ENCODE measurements around the gene ZNF213. TPM values are rescaled to one million over a fixed set of nuclear protein-coding genes. Genes with fewer than 3 reads are reported as not detected.

Gene ZNF213
- polyA plus RNA-seq, 3 donors: 5.1 to 6.6 (median 5.2) TPM

DNA sequence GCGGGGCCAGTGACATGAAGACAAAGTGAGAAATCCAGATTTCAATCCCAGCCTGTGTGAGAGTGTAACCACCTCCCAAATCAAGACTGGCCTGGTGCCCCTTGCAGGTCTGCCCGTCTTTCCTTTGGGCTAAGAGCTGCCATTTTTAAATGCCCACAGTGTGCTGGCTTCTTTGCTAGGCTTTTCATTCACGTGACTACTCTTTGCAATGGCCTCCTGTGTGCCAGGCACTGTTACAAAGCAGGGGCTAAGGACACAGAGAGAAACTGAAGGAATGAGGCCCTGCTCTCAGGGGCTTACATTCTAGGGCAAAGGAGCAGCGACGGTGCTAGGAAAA is 35.5 kb upstream of the ZNF213 start:
- H3K27ac ChIP-seq (ENCODE audit: low read depth, low read length): no peak overlapping the region
- 59 to 82% (median 71%) methylated on average over 5 of the region's 5 CpGs for WGBS, 3 donors

DNA sequence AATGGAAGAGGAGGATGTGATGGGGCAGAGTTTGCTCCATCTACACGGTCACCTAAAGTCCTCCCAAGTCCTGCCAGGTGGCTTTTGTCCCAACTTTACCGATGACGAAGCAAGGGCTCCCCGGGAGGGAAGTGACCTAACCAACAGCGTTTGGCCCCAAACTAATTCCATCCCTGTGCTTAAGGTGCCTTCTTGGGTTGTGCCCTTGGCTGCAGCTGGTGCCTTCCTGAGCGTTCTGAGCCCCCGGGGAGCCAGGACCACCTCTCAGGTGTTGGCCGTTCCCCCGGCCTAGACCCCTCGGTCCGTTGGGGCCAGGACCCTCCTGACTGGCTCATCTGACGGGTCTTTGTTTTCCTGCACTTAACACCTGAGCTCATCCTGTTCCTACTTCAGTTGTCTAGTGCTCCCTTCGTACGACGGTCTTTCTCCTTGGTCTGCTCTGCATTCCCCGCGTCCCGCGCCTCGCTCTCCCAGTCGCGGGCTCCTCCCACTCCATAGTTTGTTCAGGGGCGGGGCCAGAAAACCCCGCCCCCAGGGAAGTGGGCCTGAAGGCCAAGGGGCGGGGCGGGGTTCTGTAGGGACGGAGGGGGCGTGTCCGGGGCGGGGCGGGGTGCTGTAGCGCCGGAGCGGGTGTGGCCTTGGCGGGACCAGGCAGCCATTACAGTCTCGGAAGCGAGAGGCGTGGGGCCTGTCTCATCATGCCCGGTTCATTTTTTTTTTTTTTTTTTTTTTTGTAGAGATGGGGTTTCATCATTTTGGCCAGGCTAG is 34.9 kb upstream of the ZNF213 start:
- H3K27ac ChIP-seq (ENCODE audit: low read depth, low read length): no peak overlapping the region
- 2 to 7% (median 5%) methylated on average over 39 of the region's 39 CpGs for WGBS, 3 donors

DNA sequence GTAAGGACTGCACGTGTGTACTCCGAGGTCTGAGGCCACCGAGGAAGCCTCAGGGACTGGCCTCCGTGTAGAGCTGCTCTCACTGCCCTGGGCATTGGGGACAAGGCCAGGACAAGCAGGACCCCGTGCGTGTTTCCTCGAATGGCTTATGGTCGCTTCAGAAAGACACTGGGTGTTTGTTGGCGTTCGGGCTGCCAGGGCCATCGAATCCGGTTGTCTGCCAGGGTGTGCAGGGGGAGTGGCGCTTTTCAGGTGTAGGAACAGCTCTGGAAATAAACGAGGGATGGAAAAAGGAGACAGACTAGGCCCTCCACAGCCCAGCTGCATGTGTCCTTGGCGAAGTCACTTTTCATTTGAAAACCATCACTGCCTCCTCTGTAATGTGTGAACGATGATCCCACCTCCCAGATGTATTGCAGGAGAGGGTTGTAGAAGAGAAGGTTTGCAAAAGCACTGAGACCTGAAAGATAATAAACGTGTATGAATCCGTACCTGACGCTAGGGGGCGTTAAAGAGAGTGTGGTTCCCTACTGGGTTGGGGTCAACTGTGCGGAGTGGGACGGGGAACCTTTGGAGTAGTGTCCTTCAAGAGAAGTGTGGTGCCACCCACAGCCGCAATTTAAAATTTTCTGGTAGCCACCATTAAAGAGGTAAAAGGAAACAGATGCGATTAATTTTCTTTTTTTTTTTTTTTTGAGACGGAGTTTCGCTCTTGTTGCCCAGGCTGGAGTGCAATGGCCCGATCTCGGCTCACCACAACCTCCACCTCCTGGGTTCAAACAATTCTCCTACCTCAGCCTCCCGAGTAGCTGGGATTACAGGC is 33.6 kb upstream of the ZNF213 start:
- H3K27ac ChIP-seq (ENCODE audit: low read depth, low read length): no peak overlapping the region
- WGBS, 3 donors: 51 to 56% (median 52%) methylated on average over 28 to 29 of the region's 29 CpGs

DNA sequence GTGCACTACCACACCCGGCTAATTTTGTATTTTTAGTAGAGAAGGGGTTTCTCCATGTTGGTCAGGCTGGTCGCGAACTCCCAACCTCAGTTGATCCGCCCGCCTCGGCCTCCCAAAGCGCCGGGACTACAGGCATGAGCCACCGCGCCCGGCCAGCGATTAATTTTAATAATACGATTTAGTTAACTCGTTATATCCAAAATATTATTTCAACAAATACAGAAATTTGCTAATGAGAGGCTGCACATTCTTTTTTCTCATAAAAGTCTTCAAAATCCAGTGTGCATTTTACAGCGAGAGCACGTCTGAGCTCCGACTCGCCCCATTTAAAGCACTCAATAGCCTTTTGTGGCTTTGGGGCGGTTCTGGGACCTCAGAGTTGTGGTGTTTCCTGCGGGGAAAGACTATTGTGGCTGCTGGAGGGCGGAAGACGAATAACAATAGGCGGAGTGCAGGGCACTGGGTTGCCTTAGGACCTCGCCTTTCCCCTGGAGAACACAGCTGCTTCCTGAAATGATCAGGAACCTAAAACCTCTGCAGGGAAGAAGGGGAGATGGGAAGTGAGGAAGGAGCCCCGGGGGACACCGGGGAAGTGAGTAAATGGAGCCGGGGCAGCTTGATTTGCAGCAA is 32.9 kb upstream of the ZNF213 start:
- 27 to 50% (median 35%) methylated on average over 27 of the region's 27 CpGs for WGBS, 3 donors
- H3K27ac ChIP-seq (ENCODE audit: low read depth, low read length): no peak overlapping the region

DNA sequence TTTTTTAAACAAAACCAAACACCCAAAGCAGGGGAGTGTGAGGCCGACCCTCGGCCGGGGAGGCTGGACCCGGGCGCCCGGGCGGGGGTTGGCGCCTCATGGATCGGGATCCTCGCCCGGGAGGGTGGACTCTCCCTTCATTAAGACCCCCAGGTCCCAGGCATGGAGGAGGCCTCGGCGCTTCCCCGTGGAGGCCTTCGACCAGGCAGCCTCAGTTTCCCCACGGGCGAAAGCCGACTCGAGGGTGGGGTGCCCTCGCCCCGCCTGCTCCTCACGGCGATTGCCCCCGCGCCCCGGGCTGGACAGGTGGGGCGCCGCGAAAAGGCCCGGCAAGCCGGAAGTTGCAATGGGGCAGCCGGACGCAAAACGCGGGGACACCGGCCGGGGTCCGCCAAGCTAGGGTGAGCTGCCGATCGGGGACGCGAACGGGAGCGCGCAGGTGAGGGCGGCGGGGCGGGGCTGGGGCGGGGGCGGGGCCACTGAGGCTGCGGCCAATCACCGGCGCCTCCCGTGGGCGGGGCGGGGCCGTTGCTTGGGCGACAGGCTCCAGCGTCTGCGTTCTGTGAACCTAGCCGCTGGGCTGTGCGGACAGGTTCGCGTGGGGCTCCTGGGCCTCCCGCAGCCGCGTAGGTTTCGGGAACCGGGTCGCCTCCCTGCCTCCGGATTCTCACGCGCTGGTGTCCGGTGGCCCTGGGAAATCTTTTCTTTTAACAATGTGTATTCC is 28.5 kb upstream of the ZNF213 start:
- no peak overlapping the region for H3K27ac ChIP-seq (ENCODE audit: low read depth, low read length)
- WGBS, 3 donors: 1% methylated on average over 56 to 74 of the region's 74 CpGs

DNA sequence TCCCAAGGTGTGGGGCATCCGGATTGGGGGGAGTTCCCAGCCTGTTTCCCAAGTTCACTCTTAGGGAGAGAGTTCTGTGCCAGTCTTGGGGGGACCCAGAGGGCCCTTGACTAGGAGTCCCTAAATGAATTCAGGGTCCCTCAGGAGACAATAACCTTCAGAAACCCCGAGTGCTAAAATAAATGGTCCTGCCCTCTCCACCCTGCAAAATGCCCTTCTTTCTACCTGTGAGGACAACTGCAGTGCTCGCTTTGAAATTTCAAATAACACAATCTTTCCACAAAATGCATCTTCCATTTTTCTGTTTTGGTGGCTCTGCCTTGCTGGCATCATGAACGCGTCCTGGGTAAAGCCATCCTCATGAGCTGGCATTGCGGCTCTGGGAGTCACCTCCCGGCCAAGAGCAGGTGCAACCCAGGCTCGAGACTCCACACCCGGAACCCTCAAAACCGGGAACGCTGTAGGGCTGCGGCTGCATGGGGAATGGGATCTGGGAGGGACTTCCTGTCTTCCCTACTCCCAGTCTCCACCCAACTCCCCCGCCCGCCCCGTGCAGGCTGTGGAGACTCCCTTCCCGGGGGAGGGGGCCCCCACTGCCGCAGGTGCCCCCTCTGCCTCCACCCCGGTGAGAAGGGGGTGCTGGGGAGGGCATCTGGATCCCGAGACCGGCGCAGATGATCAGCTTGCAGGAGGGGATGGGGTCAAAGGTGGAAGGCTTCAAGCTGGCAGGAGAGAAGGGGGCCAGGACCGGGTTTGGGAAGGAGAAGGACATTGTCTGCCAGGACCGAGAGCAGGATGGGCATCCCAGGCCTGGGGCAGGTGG is 22.6 kb upstream of the ZNF213 start, which contains the start of gene ZNF205:
Gene ZNF205, plus strand, starts transcription at position 529 of the 823 bp plus-strand sequence. CDS start 845 bp downstream, outside the sequence.
- H3K27ac ChIP-seq (ENCODE audit: low read depth, low read length): no peak within 1 kb of the TSS
- WGBS, 3 donors: 6 to 19% (median 12%) methylated on average over 23 of the region's 23 CpGs

- no peak overlapping the region for H3K27ac ChIP-seq (ENCODE audit: low read depth, low read length)
- WGBS, 3 donors: 21 to 23% (median 23%) methylated on average over 19 of the region's 19 CpGs
Observed at GRCh38 chr16:3112881-3113574, 21.8 kb upstream of the ZNF213 start.

GRCh38 chr16:3113765-3114479 is 20.9 kb upstream of the ZNF213 start:
- no peak overlapping the region for H3K27ac ChIP-seq (ENCODE audit: low read depth, low read length)
- 60 to 68% (median 60%) methylated on average over 17 of the region's 17 CpGs for WGBS, 3 donors

GRCh38 chr16:3115003-3115402 is 19.8 kb upstream of the ZNF213 start:
- WGBS, 3 donors: 91 to 93% (median 91%) methylated on average over 12 of the region's 12 CpGs
- H3K27ac ChIP-seq (ENCODE audit: low read depth, low read length): no peak overlapping the region

- 72 to 88% (median 81%) methylated on average over 10 to 14 of the region's 14 CpGs for WGBS, 3 donors
- no peak overlapping the region for H3K27ac ChIP-seq (ENCODE audit: low read depth, low read length)
Observed at GRCh38 chr16:3115561-3115960, 19.3 kb upstream of the ZNF213 start.

- WGBS, 3 donors: 89 to 91% (median 90%) methylated on average over 16 of the region's 16 CpGs
- H3K27ac ChIP-seq (ENCODE audit: low read depth, low read length): no peak overlapping the region
Observed at GRCh38 chr16:3118204-3118790, 16.5 kb upstream of the ZNF213 start.

- H3K27ac ChIP-seq (ENCODE audit: low read depth, low read length): no peak overlapping the region
- WGBS, 3 donors: 93 to 95% (median 95%) methylated on average over 20 of the region's 20 CpGs
Observed at GRCh38 chr16:3118846-3119245, 16.0 kb upstream of the ZNF213 start.

- no peak overlapping the region for H3K27ac ChIP-seq (ENCODE audit: low read depth, low read length)
- WGBS, 3 donors: 93 to 97% (median 94%) methylated on average over 32 to 33 of the region's 33 CpGs
Observed at GRCh38 chr16:3119286-3119685, 15.5 kb upstream of the ZNF213 start.

- H3K27ac ChIP-seq (ENCODE audit: low read depth, low read length): no peak overlapping the region
- WGBS, 3 donors: 92 to 95% (median 95%) methylated on average over 57 of the region's 57 CpGs
Observed at GRCh38 chr16:3119701-3120408, 15.0 kb upstream of the ZNF213 start.

GRCh38 chr16:3120435-3120834 is 14.4 kb upstream of the ZNF213 start:
- no peak overlapping the region for H3K27ac ChIP-seq (ENCODE audit: low read depth, low read length)
- WGBS, 3 donors: 84 to 93% (median 92%) methylated on average over 16 of the region's 16 CpGs

All from adipose tissue (tissue), 3 donors.